SU-DHL-6 (cell line): ENCODE data around the gene COL25A1.

Experiments
- H2AFZ ChIP-seq: fragments of 200-600 bp; sonication (generic); 2 replicates; pipeline ENCODE4 v1.6.1; 2014; ENCODE audit warnings: low read depth, mild to moderate bottlenecking, moderate library complexity, mixed read lengths, antibody characterized with exemption, low read length; ENCODE audit not compliant: severe bottlenecking
- H3F3A ChIP-seq: fragments of 200-600 bp; shearing (Covaris generic); 2 replicates; pipeline ENCODE4 v1.6.0; 2016; ENCODE audit warnings: antibody characterized with exemption, mild to moderate bottlenecking; ENCODE audit not compliant: insufficient read depth
- H3K27ac ChIP-seq: fragments of 200-600 bp; sonication (generic); 2 replicates; pipeline ENCODE4 v1.5.1; 2016; ENCODE audit warnings: low read depth, mild to moderate bottlenecking, low read length, moderate library complexity, mixed read lengths
- H3K27me3 ChIP-seq: fragments of 200-600 bp; sonication (generic), shearing (Covaris generic); 2 replicates; pipeline ENCODE4 v1.6.0; 2014; ENCODE audit warnings: mild to moderate bottlenecking, low read length
- H3K36me3 ChIP-seq: fragments of 200-600 bp; sonication (generic); 2 replicates; pipeline ENCODE4 v1.6.1; 2014; ENCODE audit warnings: mild to moderate bottlenecking, low read length, mixed read lengths
- H3K4me2 ChIP-seq: fragments of 300-600, 200-600 bp; shearing (Covaris generic), sonication (generic); 2 replicates; pipeline ENCODE4 v1.6.0; 2014; ENCODE audit warnings: low read length, low read depth, mild to moderate bottlenecking; ENCODE audit not compliant: poor library complexity, severe bottlenecking
- H3K4me3 ChIP-seq: fragments of 200-600 bp; sonication (generic); 2 replicates; pipeline ENCODE4 v1.5.1; 2014; ENCODE audit warnings: antibody characterized with exemption, low read length, mild to moderate bottlenecking, mixed read lengths; ENCODE audit not compliant: insufficient read depth, poor library complexity, severe bottlenecking
- H3K79me2 ChIP-seq: fragments of 200-600 bp; sonication (generic); 2 replicates; pipeline ENCODE4 v1.6.1; 2014; ENCODE audit warnings: mild to moderate bottlenecking, low read length, moderate library complexity; ENCODE audit not compliant: insufficient read depth
- H3K9ac ChIP-seq: fragments of 200-600 bp; sonication (generic); 2 replicates; pipeline ENCODE4 v1.7.0; 2014; ENCODE audit warnings: mild to moderate bottlenecking, low read length
- H3K9me2 ChIP-seq: fragments of 200-600 bp; sonication (generic); replicated peaks from 2 replicates; pipeline ENCODE4 v1.6.1; 2014; ENCODE audit warnings: low read length; ENCODE audit not compliant: insufficient read depth
- H3K9me3 ChIP-seq: fragments of 200-600 bp; sonication (generic); 2 replicates; pipeline ENCODE4 v1.6.1; 2014; ENCODE audit warnings: low read length, mixed read lengths; ENCODE audit not compliant: insufficient read depth
- H4K20me1 ChIP-seq: fragments of 200-600 bp; sonication (generic); 2 replicates; pipeline ENCODE4 v1.6.1; 2014; ENCODE audit warnings: low read depth, mild to moderate bottlenecking, antibody characterized with exemption, low read length, moderate library complexity, mixed read lengths
- CTCF ChIP-seq: fragments of 200-600 bp; sonication (generic); IDR thresholded peaks from one replicate; pipeline ENCODE4 v1.5.1; 2017; ENCODE audit warnings: antibody characterized with exemption, mild to moderate bottlenecking, low read length, moderate library complexity; ENCODE audit not compliant: insufficient read depth, poor library complexity, severe bottlenecking
- EZH2phosphoT487 ChIP-seq: fragments of 200-600 bp; sonication (generic), shearing (Covaris generic); conservative IDR thresholded peaks from 2 replicates; pipeline ENCODE4 v1.6.1; 2018; ENCODE audit warnings: mild to moderate bottlenecking, antibody characterized with exemption, low read length, moderate library complexity, mixed read lengths

Gene COL25A1

GRCh38 chr4:109266236-109266635 is 36.2 kb downstream of the COL25A1 start:
- no peak overlapping the region for H3K27ac ChIP-seq
- H3K9ac ChIP-seq, result no peak overlapping the region
- H3K9me3 ChIP-seq, result no peaks in the 10 kb centered on the region
- H3K79me2 ChIP-seq, result no peaks in the 10 kb centered on the region
- no peaks in the 10 kb centered on the region for H3K36me3 ChIP-seq
- no peaks in the 10 kb centered on the region for H4K20me1 ChIP-seq
- no peaks in the 10 kb centered on the region for H3K27me3 ChIP-seq
- TF ChIP-seq EZH2phosphoT487 (no peak), CTCF (no peak)
- no peak overlapping the region for H3K4me3 ChIP-seq
- H3F3A ChIP-seq, result no peaks in the 10 kb centered on the region
- H3K9me2 ChIP-seq, result no peaks in the 10 kb centered on the region
- no peak overlapping the region for H2AFZ ChIP-seq
- H3K4me2 ChIP-seq, result no peak overlapping the region

- H3K27me3 ChIP-seq, result no peaks in the 10 kb centered on the region
- H3K9ac ChIP-seq, result no peak overlapping the region
- H3F3A ChIP-seq, result no peaks in the 10 kb centered on the region
- no peak overlapping the region for H2AFZ ChIP-seq
- no peak overlapping the region for H3K4me3 ChIP-seq
- H3K27ac ChIP-seq, result no peak overlapping the region
- no peak for TF ChIP-seq EZH2phosphoT487
- H4K20me1 ChIP-seq, result no peaks in the 10 kb centered on the region
- no peaks in the 10 kb centered on the region for H3K79me2 ChIP-seq
- no peaks in the 10 kb centered on the region for H3K9me2 ChIP-seq
- H3K36me3 ChIP-seq, result no peaks in the 10 kb centered on the region
- H3K4me2 ChIP-seq, result no peak overlapping the region
- H3K9me3 ChIP-seq, result no peaks in the 10 kb centered on the region
Observed at GRCh38 chr4:109263721-109264120, 38.7 kb downstream of the COL25A1 start.

- Histone ChIP-seq H3K9ac (no peak overlapping the region), H3K27ac (no peak overlapping the region), H3K27me3 (no peaks in the 10 kb centered on the region)
Observed at GRCh38 chr4:109256818-109257217, 45.6 kb downstream of the COL25A1 start.

GRCh38 chr4:109254845-109255244 is 47.6 kb downstream of the COL25A1 start:
- Histone ChIP-seq H3K27me3 (no peaks in the 10 kb centered on the region), H3K27ac (no peak overlapping the region), H3K4me2 (no peak overlapping the region), H3F3A (no peaks in the 10 kb centered on the region), H4K20me1 (no peaks in the 10 kb centered on the region), H3K79me2 (no peaks in the 10 kb centered on the region), H3K9ac (no peak overlapping the region), H3K36me3 (no peaks in the 10 kb centered on the region), H2AFZ (no peak overlapping the region), H3K9me2 (no peaks in the 10 kb centered on the region), H3K9me3 (no peaks in the 10 kb centered on the region), H3K4me3 (no peak overlapping the region)
- TF ChIP-seq EZH2phosphoT487 (no peak), CTCF (no peak)

More at GRCh38 chr4:109256818-109257217, 45.6 kb downstream of the COL25A1 start:
- Histone ChIP-seq H3K79me2 (no peaks in the 10 kb centered on the region), H3K9me2 (no peaks in the 10 kb centered on the region), H3K9me3 (no peaks in the 10 kb centered on the region), H3K4me3 (no peak overlapping the region), H3F3A (no peaks in the 10 kb centered on the region), H4K20me1 (no peaks in the 10 kb centered on the region), H2AFZ (no peak overlapping the region), H3K36me3 (no peaks in the 10 kb centered on the region), H3K4me2 (no peak overlapping the region)
- TF ChIP-seq EZH2phosphoT487 (no peak), CTCF (no peak)
